Nephron progenitor cell (in vitro differentiated cells): ENCODE data around the gene NR6A1.

ENCODE experiments used
- DNase-seq: peaks from one replicate; pipeline ENCODE4 v3.0.0; 2021
- H3K27ac Mint-ChIP-seq: 2 replicates; pipeline ENCODE4 v1.8.0; 2021; ENCODE audit warnings: mild to moderate bottlenecking, moderate library complexity, mixed read lengths
- H3K27me3 Mint-ChIP-seq: 2 replicates; pipeline ENCODE4 v1.8.0; 2021; ENCODE audit warnings: mild to moderate bottlenecking, low read depth, mixed read lengths; ENCODE audit not compliant: poor library complexity
- H3K36me3 Mint-ChIP-seq: 2 replicates; pipeline ENCODE4 v1.8.0; 2021; ENCODE audit warnings: low read depth, mixed read lengths
- H3K4me1 Mint-ChIP-seq: 2 replicates; pipeline ENCODE4 v1.8.0; 2021; ENCODE audit warnings: mixed read lengths
- H3K4me3 Mint-ChIP-seq: 2 replicates; pipeline ENCODE4 v1.8.0; 2021; ENCODE audit warnings: mild to moderate bottlenecking, moderate library complexity, mixed read lengths
- H3K9me3 Mint-ChIP-seq: 2 replicates; pipeline ENCODE4 v1.8.0; 2021; ENCODE audit warnings: mild to moderate bottlenecking, moderate library complexity, mixed read lengths
- CTCF ChIP-seq: fragments of 200-600 bp; sonication (generic); IDR thresholded peaks from 2 replicates; pipeline ENCODE4 v1.5.0; 2021; ENCODE audit warnings: antibody characterized with exemption

NR6A1 gene

GRCh38 chr9:124654431-124654830 is 116.7 kb downstream of the NR6A1 start:
- Mint-ChIP-seq H3K27me3 (peaks cover 4% of the 10 kb centered on the region), H3K4me3 (no peak overlapping the region), H3K4me1 (peaks cover 44% of the 10 kb centered on the region), H3K9me3 (no peaks in the 10 kb centered on the region), H3K36me3 (peaks cover 11% of the 10 kb centered on the region), H3K27ac (no peak overlapping the region)
- TF ChIP-seq CTCF: no peak
- DNase-seq: no peak

GRCh38 chr9:124652615-124653393 is 118.3 kb downstream of the NR6A1 start:
- Mint-ChIP-seq H3K36me3 (peaks cover 11% of the 10 kb centered on the region), H3K27ac (no peak overlapping the region), H3K9me3 (no peaks in the 10 kb centered on the region), H3K4me1 (peaks cover 37% of the 10 kb centered on the region), H3K27me3 (peaks cover 4% of the 10 kb centered on the region), H3K4me3 (no peak overlapping the region)
- no peak for TF ChIP-seq CTCF
- DNase-seq: no peak

GRCh38 chr9:124652203-124652602 is 118.9 kb downstream of the NR6A1 start:
- no peak for TF ChIP-seq CTCF
- Mint-ChIP-seq H3K4me3 (no peak overlapping the region), H3K9me3 (no peaks in the 10 kb centered on the region), H3K27ac (no peak overlapping the region), H3K4me1 (peaks cover 31% of the 10 kb centered on the region), H3K36me3 (peaks cover 11% of the 10 kb centered on the region), H3K27me3 (peaks cover 4% of the 10 kb centered on the region)
- DNase-seq: no peak

GRCh38 chr9:124645274-124645673 is 125.8 kb downstream of the NR6A1 start:
- Mint-ChIP-seq H3K27ac (no peak overlapping the region), H3K9me3 (peaks cover 16% of the 10 kb centered on the region), H3K36me3 (peaks cover 20% of the 10 kb centered on the region), H3K4me1 (no peaks in the 10 kb centered on the region), H3K27me3 (no peaks in the 10 kb centered on the region), H3K4me3 (no peak overlapping the region)
- no peak for DNase-seq
- no peak for TF ChIP-seq CTCF

- Mint-ChIP-seq H3K27me3 (no peaks in the 10 kb centered on the region), H3K36me3 (peaks cover 25% of the 10 kb centered on the region), H3K9me3 (peaks cover 2% of the 10 kb centered on the region), H3K4me3 (no peak overlapping the region), H3K4me1 (peaks cover 6% of the 10 kb centered on the region), H3K27ac (no peak overlapping the region)
- DNase-seq: no peak
- no peak for TF ChIP-seq CTCF
Observed at GRCh38 chr9:124639637-124640036, 131.5 kb downstream of the NR6A1 start.

GRCh38 chr9:124635285-124635684 is 135.8 kb downstream of the NR6A1 start:
- Mint-ChIP-seq H3K4me3 (no peak overlapping the region), H3K27me3 (no peaks in the 10 kb centered on the region), H3K4me1 (peaks cover 6% of the 10 kb centered on the region), H3K27ac (no peak overlapping the region), H3K9me3 (no peaks in the 10 kb centered on the region), H3K36me3 (peaks cover 17% of the 10 kb centered on the region)
- no peak for TF ChIP-seq CTCF
- no peak for DNase-seq
